ENCODE measurements around the gene CHD5. TPM values are rescaled to one million over a fixed set of nuclear protein-coding genes. Genes with fewer than 3 reads are reported as not detected.

CHD5 gene
- total RNA-seq, 4 donors from 2014 or later: 0.05 TPM; not detected in 3

GRCh38 chr1:6142734-6143133 lies 37.4 kb downstream of the CHD5 start:
- ATAC-seq (no peak), DNase-seq (no peak)
- peaks cover 0 to 3% of the 10 kb centered on the region in 2 donors for H3K4me1 ChIP-seq
- no peak overlapping the region for H3K27ac ChIP-seq
- no peaks in the 10 kb centered on the region for H3K36me3 ChIP-seq
- no peak for TF ChIP-seq POLR2A (IDR thresholded peaks at IDR 0.05)
- no peak for TF ChIP-seq CTCF (IDR thresholded peaks at IDR 0.05 in 4 of 5, conservative IDR thresholded peaks at IDR 0.05 in 1 of 5)
- peaks cover 7 to 20% (median 12%) of the 10 kb centered on the region in 3 donors for H3K27me3 ChIP-seq
- intact Hi-C loops (cut with DNase I; ENCODE audit: low total_unique reads) (no loop called here), in situ Hi-C loops (cut with MboI; ENCODE audit: low sequenced_read_pairs in 4 of 4) (no loop called here)
- no peaks in the 10 kb centered on the region for H3K9me3 ChIP-seq
- H3K4me3 ChIP-seq: no peak overlapping the region

GRCh38 chr1:6142036-6142621 lies 38.0 kb downstream of the CHD5 start:
- no peak overlapping the region for H3K27ac ChIP-seq
- no peak for TF ChIP-seq CTCF (IDR thresholded peaks at IDR 0.05 in 4 of 5, conservative IDR thresholded peaks at IDR 0.05 in 1 of 5)
- TF ChIP-seq POLR2A (IDR thresholded peaks at IDR 0.05): no peak
- in situ Hi-C loops (cut with MboI; ENCODE audit: low sequenced_read_pairs in 4 of 4) (no loop called here), intact Hi-C loops (cut with DNase I; ENCODE audit: low total_unique reads) (no loop called here)
- no peaks in the 10 kb centered on the region for H3K36me3 ChIP-seq
- ATAC-seq (no peak), DNase-seq (no peak)
- H3K4me3 ChIP-seq: no peak overlapping the region
- H3K4me1 ChIP-seq: peaks cover 0 to 3% of the 10 kb centered on the region in 2 donors
- H3K27me3 ChIP-seq: peaks cover 3 to 14% (median 6%) of the 10 kb centered on the region in 3 donors
- no peaks in the 10 kb centered on the region for H3K9me3 ChIP-seq

- Histone ChIP-seq H3K9me3 (no peaks in the 10 kb centered on the region), H3K4me3 (no peak overlapping the region), H3K27me3 (peaks cover 0 to 9% (median 2%) of the 10 kb centered on the region in 3 donors), H3K4me1 (peaks cover 0 to 3% of the 10 kb centered on the region in 2 donors), H3K27ac (no peak overlapping the region), H3K36me3 (no peaks in the 10 kb centered on the region)
- intact Hi-C loops (cut with DNase I; ENCODE audit: low total_unique reads) (no loop called here), in situ Hi-C loops (cut with MboI; ENCODE audit: low sequenced_read_pairs in 4 of 4) (no loop called here)
- TF ChIP-seq CTCF (IDR thresholded peaks at IDR 0.05 in 4 of 5, conservative IDR thresholded peaks at IDR 0.05 in 1 of 5): no peak
- DNase-seq (no peak), ATAC-seq (no peak)
Measured at GRCh38 chr1:6141592-6141991, 38.5 kb downstream of the CHD5 start.

GRCh38 chr1:6140413-6140812 lies 39.7 kb downstream of the CHD5 start:
- H3K27ac ChIP-seq: no peak overlapping the region
- DNase-seq (no peak), ATAC-seq (no peak)
- peaks cover 0 to under 1% (median 0%) of the 10 kb centered on the region in 3 donors for H3K27me3 ChIP-seq
- no peak overlapping the region for H3K4me3 ChIP-seq
- TF ChIP-seq CTCF (IDR thresholded peaks at IDR 0.05 in 4 of 5, conservative IDR thresholded peaks at IDR 0.05 in 1 of 5): no peak
- TF ChIP-seq POLR2A (IDR thresholded peaks at IDR 0.05): no peak
- in situ Hi-C loops (cut with MboI; ENCODE audit: low sequenced_read_pairs in 4 of 4) (no loop called here), intact Hi-C loops (cut with DNase I; ENCODE audit: low total_unique reads) (no loop called here)
- no peaks in the 10 kb centered on the region for H3K9me3 ChIP-seq
- H3K4me1 ChIP-seq: peaks cover 0 to 3% of the 10 kb centered on the region in 2 donors
- H3K36me3 ChIP-seq: no peaks in the 10 kb centered on the region

- Histone ChIP-seq H3K36me3 (no peaks in the 10 kb centered on the region), H3K4me3 (no peak overlapping the region), H3K9me3 (no peaks in the 10 kb centered on the region), H3K27ac (no peak overlapping the region), H3K27me3 (no peaks in the 10 kb centered on the region), H3K4me1 (no peaks in the 10 kb centered on the region)
- in situ Hi-C loops (cut with MboI; ENCODE audit: low sequenced_read_pairs in 4 of 4): no loop called here
- no peak for TF ChIP-seq CTCF (IDR thresholded peaks at IDR 0.05 in 4 of 5, conservative IDR thresholded peaks at IDR 0.05 in 1 of 5)
- no peak for TF ChIP-seq POLR2A (IDR thresholded peaks at IDR 0.05)
- DNase-seq: no peak
- intact Hi-C loops (cut with DNase I; ENCODE audit: low total_unique reads): no loop called here
- ATAC-seq: no peak
Measured at GRCh38 chr1:6137758-6138157, 42.4 kb downstream of the CHD5 start.

All from gastrocnemius medialis (tissue), 4 donors.